GM23338 (cell line): ENCODE measurements around the gene MYL4. TPM values are rescaled to one million over a fixed set of nuclear protein-coding genes. Genes with fewer than 3 reads are reported as not detected.

Source experiments
- ATAC-seq: fragments of 200-7000 bp; cut with Tn5 transposase; 3 replicates; pipeline ENCODE4 v1.9.1; 2020
- DNase-seq: peaks from one replicate; pipeline ENCODE4 v3.0.0-alpha.2; 2015; ENCODE audit warnings: low spot score
- H2AFZ ChIP-seq: fragments of 200-600 bp; sonication (generic); 2 replicates; pipeline ENCODE4 v1.8.0; 2016; ENCODE audit warnings: antibody characterized with exemption, mild to moderate bottlenecking, moderate library complexity
- H3F3A ChIP-seq: fragments of 200-600 bp; sonication (generic); replicated peaks from 2 replicates; pipeline ENCODE4 v1.8.0; 2017; ENCODE audit warnings: antibody characterized with exemption, mixed run types, low read depth
- H3K27ac ChIP-seq: fragments of 200-600 bp; sonication (generic); 2 replicates; pipeline ENCODE4 v1.6.1; 2016; ENCODE audit warnings: low read depth
- H3K27me3 ChIP-seq: fragments of 200-600 bp; sonication (generic); 2 replicates; pipeline ENCODE4 v1.8.0; 2016; ENCODE audit warnings: mild to moderate bottlenecking, mixed run types, moderate library complexity; ENCODE audit not compliant: insufficient read depth
- H3K36me3 ChIP-seq: fragments of 200-600 bp; sonication (generic); 2 replicates; pipeline ENCODE4 v1.8.0; 2016; ENCODE audit warnings: mild to moderate bottlenecking; ENCODE audit not compliant: insufficient read depth
- H3K4me1 ChIP-seq: fragments of 200-600 bp; sonication (generic); 2 replicates; pipeline ENCODE4 v1.8.0; 2016; ENCODE audit warnings: mild to moderate bottlenecking, moderate library complexity; ENCODE audit not compliant: insufficient read depth
- H3K4me2 ChIP-seq: fragments of 200-600 bp; sonication (generic); 2 replicates; pipeline ENCODE4 v1.7.1; 2017; ENCODE audit warnings: mixed run types
- H3K4me3 ChIP-seq: fragments of 200-600 bp; sonication (generic); 2 replicates; pipeline ENCODE4 v1.6.1; 2016; ENCODE audit warnings: mixed run types
- H3K79me2 ChIP-seq: fragments of 200-600 bp; sonication (generic); replicated peaks from 2 replicates; pipeline ENCODE4 v1.8.0; 2017; ENCODE audit warnings: mild to moderate bottlenecking; ENCODE audit not compliant: insufficient read depth
- H3K9me2 ChIP-seq: fragments of 200-600 bp; sonication (generic); 2 replicates; pipeline ENCODE4 v1.8.0; 2017; ENCODE audit not compliant: insufficient read depth
- H4K20me1 ChIP-seq: fragments of 200-600 bp; sonication (generic); replicated peaks from 2 replicates; pipeline ENCODE4 v1.8.0; 2017; ENCODE audit warnings: mild to moderate bottlenecking; ENCODE audit not compliant: insufficient read depth
- H3K27ac Mint-ChIP-seq: 2 replicates; pipeline ENCODE4 v1.8.0; 2020; ENCODE audit warnings: inconsistent platforms, mild to moderate bottlenecking, moderate library complexity, mixed read lengths
- H3K27me3 Mint-ChIP-seq: 3 replicates; pipeline ENCODE4 v1.8.0; 2022; ENCODE audit warnings: low read depth, mild to moderate bottlenecking, moderate library complexity, mixed read lengths, inconsistent platforms; ENCODE audit not compliant: insufficient read depth, poor library complexity
- H3K36me3 Mint-ChIP-seq: 3 replicates; pipeline ENCODE4 v1.8.0; 2021; ENCODE audit warnings: low read depth, mild to moderate bottlenecking, inconsistent platforms, moderate library complexity, mixed read lengths
- H3K4me1 Mint-ChIP-seq: 3 replicates; pipeline ENCODE4 v1.8.0; 2020; ENCODE audit warnings: mild to moderate bottlenecking, inconsistent platforms, mixed read lengths
- H3K4me3 Mint-ChIP-seq: 3 replicates; pipeline ENCODE4 v1.8.0; 2021; ENCODE audit warnings: moderate library complexity, mild to moderate bottlenecking, inconsistent platforms, mixed read lengths
- H3K9me3 Mint-ChIP-seq: 3 replicates; pipeline ENCODE4 v1.8.0; 2020; ENCODE audit warnings: moderate library complexity, mild to moderate bottlenecking, inconsistent platforms, mixed read lengths
- CREB1 ChIP-seq: fragments of 250-450 bp; sonication (Bioruptor Pico); IDR thresholded peaks from 2 replicates; pipeline ENCODE4 v1.5.0; 2020; ENCODE audit warnings: low read depth, mild to moderate bottlenecking, moderate library complexity
- ETS1 ChIP-seq: IDR thresholded peaks from 2 replicates; pipeline ENCODE4 v1.6.1; 2016; ENCODE audit warnings: antibody characterized with exemption
- EZH2phosphoT487 ChIP-seq: fragments of 200-600 bp; sonication (generic); IDR thresholded peaks from one replicate; pipeline ENCODE4 v1.8.1; 2018; ENCODE audit warnings: antibody characterized with exemption; ENCODE audit not compliant: unreplicated experiment
- JUNB ChIP-seq: IDR thresholded peaks from one replicate; pipeline ENCODE4 v1.6.1; 2016; ENCODE audit warnings: antibody characterized with exemption; ENCODE audit not compliant: unreplicated experiment
- POLR2AphosphoS5 ChIP-seq: IDR thresholded peaks from 2 replicates; pipeline ENCODE4 v1.6.1; 2016; ENCODE audit warnings: antibody characterized with exemption, low read depth
- ZNF114 ChIP-seq: fragments of 250-450 bp; sonication (Bioruptor Pico); IDR thresholded peaks from 2 replicates; pipeline ENCODE4 v1.5.0; 2020; ENCODE audit warnings: mild to moderate bottlenecking, moderate library complexity
- ZNF331 ChIP-seq: fragments of 250-450 bp; sonication (Bioruptor Pico); IDR thresholded peaks from 2 replicates; pipeline ENCODE4 v1.5.0; 2020; ENCODE audit warnings: low read depth, mild to moderate bottlenecking, moderate library complexity
- polyA plus RNA-seq: library from polyadenylated mRNA; unstranded; fragments of >200 nt; fragmentation: Nextera tagmentation; extraction: Ambion mirVana; gene quantifications from 2 replicates; pipeline ENCODE4 v1.2.1, GENCODE V29; 2016
- total RNA-seq: library from RNA; depleted of rRNA; stranded (reverse); fragments of >200 nt; shearing (Covaris generic); gene quantifications from 2 replicates; pipeline ENCODE4 v1.2.3, GENCODE V29; 2014
- TF ChIP-seq, protein P1 (sequence below), 2 experiments: fragments of 200-600 bp in 1 of 2; sonication (generic) in 1 of 2; conservative IDR thresholded peaks; 2 replicates each; pipeline versions ENCODE4 v1.5.1 to v1.6.1; 2016 to 2017; ENCODE audit warnings: antibody characterized with exemption in 2 of 2, low read depth in 2 of 2, mild to moderate bottlenecking in 2 of 2, moderate library complexity in 1 of 2
- TF ChIP-seq, protein P2 (sequence below): IDR thresholded peaks from one replicate; pipeline ENCODE4 v1.6.1; 2018; ENCODE audit warnings: antibody characterized with exemption; ENCODE audit not compliant: unreplicated experiment
- TF ChIP-seq, protein P3 (sequence below): fragments of 250-450 bp; sonication (Bioruptor Pico); IDR thresholded peaks from 2 replicates; pipeline ENCODE4 v1.5.0; 2020; ENCODE audit warnings: mild to moderate bottlenecking, moderate library complexity

The MYL4 gene
- total and polyA plus RNA-seq, 2 experiments from 2014 or later, result 0.44 TPM; not detected in 1

- H3K79me2 ChIP-seq, result no peaks in the 10 kb centered on the region
- Mint-ChIP-seq H3K9me3 (peaks cover 1% of the 10 kb centered on the region; the same call in 2 of the 3 replicates), H3K36me3 (no peaks in the 10 kb centered on the region), H3K4me1 (peaks cover 10% of the 10 kb centered on the region), H3K4me3 (no peak overlapping the region), H3K27ac (no peak overlapping the region), H3K27me3 (peaks cover 17% of the 10 kb centered on the region)
- no peaks in the 10 kb centered on the region for H3K36me3 ChIP-seq
- H4K20me1 ChIP-seq, result no peaks in the 10 kb centered on the region
- no peak overlapping the region for H3K27ac ChIP-seq
- TF ChIP-seq POLR2AphosphoS5, result no peak
- no peak for TF ChIP-seq EZH2phosphoT487
- TF ChIP-seq CREB1 (CRISPR knock-in tag), result no peak
- TF ChIP-seq ZNF114 (CRISPR knock-in tag), result no peak
- TF ChIP-seq ZNF331 (CRISPR knock-in tag), result no peak
- TF ChIP-seq, protein P1, sequence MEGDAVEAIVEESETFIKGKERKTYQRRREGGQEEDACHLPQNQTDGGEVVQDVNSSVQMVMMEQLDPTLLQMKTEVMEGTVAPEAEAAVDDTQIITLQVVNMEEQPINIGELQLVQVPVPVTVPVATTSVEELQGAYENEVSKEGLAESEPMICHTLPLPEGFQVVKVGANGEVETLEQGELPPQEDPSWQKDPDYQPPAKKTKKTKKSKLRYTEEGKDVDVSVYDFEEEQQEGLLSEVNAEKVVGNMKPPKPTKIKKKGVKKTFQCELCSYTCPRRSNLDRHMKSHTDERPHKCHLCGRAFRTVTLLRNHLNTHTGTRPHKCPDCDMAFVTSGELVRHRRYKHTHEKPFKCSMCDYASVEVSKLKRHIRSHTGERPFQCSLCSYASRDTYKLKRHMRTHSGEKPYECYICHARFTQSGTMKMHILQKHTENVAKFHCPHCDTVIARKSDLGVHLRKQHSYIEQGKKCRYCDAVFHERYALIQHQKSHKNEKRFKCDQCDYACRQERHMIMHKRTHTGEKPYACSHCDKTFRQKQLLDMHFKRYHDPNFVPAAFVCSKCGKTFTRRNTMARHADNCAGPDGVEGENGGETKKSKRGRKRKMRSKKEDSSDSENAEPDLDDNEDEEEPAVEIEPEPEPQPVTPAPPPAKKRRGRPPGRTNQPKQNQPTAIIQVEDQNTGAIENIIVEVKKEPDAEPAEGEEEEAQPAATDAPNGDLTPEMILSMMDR (conservative IDR thresholded peaks at IDR 0.05; ENCODE audit: low read depth in 2 of 2), result no peak
- TF ChIP-seq ETS1, result no peak
- TF ChIP-seq, protein P2, sequence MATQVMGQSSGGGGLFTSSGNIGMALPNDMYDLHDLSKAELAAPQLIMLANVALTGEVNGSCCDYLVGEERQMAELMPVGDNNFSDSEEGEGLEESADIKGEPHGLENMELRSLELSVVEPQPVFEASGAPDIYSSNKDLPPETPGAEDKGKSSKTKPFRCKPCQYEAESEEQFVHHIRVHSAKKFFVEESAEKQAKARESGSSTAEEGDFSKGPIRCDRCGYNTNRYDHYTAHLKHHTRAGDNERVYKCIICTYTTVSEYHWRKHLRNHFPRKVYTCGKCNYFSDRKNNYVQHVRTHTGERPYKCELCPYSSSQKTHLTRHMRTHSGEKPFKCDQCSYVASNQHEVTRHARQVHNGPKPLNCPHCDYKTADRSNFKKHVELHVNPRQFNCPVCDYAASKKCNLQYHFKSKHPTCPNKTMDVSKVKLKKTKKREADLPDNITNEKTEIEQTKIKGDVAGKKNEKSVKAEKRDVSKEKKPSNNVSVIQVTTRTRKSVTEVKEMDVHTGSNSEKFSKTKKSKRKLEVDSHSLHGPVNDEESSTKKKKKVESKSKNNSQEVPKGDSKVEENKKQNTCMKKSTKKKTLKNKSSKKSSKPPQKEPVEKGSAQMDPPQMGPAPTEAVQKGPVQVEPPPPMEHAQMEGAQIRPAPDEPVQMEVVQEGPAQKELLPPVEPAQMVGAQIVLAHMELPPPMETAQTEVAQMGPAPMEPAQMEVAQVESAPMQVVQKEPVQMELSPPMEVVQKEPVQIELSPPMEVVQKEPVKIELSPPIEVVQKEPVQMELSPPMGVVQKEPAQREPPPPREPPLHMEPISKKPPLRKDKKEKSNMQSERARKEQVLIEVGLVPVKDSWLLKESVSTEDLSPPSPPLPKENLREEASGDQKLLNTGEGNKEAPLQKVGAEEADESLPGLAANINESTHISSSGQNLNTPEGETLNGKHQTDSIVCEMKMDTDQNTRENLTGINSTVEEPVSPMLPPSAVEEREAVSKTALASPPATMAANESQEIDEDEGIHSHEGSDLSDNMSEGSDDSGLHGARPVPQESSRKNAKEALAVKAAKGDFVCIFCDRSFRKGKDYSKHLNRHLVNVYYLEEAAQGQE, result no peak
- TF ChIP-seq, protein P3, sequence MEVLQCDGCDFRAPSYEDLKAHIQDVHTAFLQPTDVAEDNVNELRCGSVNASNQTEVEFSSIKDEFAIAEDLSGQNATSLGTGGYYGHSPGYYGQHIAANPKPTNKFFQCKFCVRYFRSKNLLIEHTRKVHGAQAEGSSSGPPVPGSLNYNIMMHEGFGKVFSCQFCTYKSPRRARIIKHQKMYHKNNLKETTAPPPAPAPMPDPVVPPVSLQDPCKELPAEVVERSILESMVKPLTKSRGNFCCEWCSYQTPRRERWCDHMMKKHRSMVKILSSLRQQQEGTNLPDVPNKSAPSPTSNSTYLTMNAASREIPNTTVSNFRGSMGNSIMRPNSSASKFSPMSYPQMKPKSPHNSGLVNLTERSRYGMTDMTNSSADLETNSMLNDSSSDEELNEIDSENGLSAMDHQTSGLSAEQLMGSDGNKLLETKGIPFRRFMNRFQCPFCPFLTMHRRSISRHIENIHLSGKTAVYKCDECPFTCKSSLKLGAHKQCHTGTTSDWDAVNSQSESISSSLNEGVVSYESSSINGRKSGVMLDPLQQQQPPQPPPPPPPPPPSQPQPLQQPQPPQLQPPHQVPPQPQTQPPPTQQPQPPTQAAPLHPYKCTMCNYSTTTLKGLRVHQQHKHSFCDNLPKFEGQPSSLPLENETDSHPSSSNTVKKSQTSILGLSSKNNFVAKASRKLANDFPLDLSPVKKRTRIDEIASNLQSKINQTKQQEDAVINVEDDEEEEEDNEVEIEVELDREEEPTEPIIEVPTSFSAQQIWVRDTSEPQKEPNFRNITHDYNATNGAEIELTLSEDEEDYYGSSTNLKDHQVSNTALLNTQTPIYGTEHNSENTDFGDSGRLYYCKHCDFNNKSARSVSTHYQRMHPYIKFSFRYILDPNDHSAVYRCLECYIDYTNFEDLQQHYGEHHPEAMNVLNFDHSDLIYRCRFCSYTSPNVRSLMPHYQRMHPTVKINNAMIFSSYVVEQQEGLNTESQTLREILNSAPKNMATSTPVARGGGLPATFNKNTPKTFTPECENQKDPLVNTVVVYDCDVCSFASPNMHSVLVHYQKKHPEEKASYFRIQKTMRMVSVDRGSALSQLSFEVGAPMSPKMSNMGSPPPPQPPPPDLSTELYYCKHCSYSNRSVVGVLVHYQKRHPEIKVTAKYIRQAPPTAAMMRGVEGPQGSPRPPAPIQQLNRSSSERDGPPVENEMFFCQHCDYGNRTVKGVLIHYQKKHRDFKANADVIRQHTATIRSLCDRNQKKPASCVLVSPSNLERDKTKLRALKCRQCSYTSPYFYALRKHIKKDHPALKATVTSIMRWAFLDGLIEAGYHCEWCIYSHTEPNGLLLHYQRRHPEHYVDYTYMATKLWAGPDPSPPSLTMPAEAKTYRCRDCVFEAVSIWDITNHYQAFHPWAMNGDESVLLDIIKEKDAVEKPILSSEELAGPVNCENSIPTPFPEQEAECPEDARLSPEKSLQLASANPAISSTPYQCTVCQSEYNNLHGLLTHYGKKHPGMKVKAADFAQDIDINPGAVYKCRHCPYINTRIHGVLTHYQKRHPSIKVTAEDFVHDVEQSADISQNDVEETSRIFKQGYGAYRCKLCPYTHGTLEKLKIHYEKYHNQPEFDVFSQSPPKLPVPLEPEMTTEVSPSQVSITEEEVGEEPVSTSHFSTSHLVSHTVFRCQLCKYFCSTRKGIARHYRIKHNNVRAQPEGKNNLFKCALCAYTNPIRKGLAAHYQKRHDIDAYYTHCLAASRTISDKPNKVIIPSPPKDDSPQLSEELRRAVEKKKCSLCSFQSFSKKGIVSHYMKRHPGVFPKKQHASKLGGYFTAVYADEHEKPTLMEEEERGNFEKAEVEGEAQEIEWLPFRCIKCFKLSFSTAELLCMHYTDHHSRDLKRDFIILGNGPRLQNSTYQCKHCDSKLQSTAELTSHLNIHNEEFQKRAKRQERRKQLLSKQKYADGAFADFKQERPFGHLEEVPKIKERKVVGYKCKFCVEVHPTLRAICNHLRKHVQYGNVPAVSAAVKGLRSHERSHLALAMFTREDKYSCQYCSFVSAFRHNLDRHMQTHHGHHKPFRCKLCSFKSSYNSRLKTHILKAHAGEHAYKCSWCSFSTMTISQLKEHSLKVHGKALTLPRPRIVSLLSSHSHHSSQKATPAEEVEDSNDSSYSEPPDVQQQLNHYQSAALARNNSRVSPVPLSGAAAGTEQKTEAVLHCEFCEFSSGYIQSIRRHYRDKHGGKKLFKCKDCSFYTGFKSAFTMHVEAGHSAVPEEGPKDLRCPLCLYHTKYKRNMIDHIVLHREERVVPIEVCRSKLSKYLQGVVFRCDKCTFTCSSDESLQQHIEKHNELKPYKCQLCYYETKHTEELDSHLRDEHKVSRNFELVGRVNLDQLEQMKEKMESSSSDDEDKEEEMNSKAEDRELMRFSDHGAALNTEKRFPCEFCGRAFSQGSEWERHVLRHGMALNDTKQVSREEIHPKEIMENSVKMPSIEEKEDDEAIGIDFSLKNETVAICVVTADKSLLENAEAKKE (CRISPR knock-in tag), result no peak
- no peak for TF ChIP-seq JUNB
- H3K4me2 ChIP-seq, result no peak overlapping the region
- ATAC-seq (no peak), DNase-seq (no peak)
- peaks cover 4% of the 10 kb centered on the region; the same call in 1 of the 2 replicates for H3K4me1 ChIP-seq
- H3K4me3 ChIP-seq, result no peak overlapping the region
- H3K27me3 ChIP-seq, result peaks cover 6% of the 10 kb centered on the region
- no peaks in the 10 kb centered on the region for H3K9me2 ChIP-seq
- no peak overlapping the region for H2AFZ ChIP-seq
- H3F3A ChIP-seq, result no peaks in the 10 kb centered on the region
These were observed 22.7 kb downstream of the MYL4 start for GRCh38 chr17:47231866-47232265.
